Gastroesophageal sphincter (tissue), 3 donors: Measurements from ENCODE around the gene PPP1R37.

Experiments
- CTCF ChIP-seq, 4 experiments: fragments of 200-600 bp in 2 of 4; fragments of 450-650 bp in 2 of 4; sonication (generic) in 1 of 4; IDR thresholded peaks; one replicate each; pipeline ENCODE4 v1.5.1; 2017 to 2019; ENCODE audit warnings: antibody characterized with exemption in 4 of 4, mild to moderate bottlenecking in 2 of 4, moderate library complexity in 2 of 4
- POLR2AphosphoS5 ChIP-seq: sonication (generic); formaldehyde crosslinking; IDR thresholded peaks from one replicate; pipeline ENCODE4 v1.6.1; 2017; ENCODE audit warnings: antibody characterized with exemption

GRCh38 chr19:45184115-45184514 is 91.1 kb downstream of the PPP1R37 start:
- no peak for TF ChIP-seq POLR2AphosphoS5
- no peak for TF ChIP-seq CTCF (IDR thresholded peaks at IDR 0.05)
